WI38 (cell line): ENCODE results near the gene PHACTR1.

Experiments
- H3K4me3 ChIP-seq: 2 replicates; pipeline ENCODE4 v1.5.1; 2011; ENCODE audit warnings: low read depth, mild to moderate bottlenecking, control low read depth, low read length
- TF ChIP-seq, protein P1 (sequence below): IDR thresholded peaks from 2 replicates; pipeline ENCODE4 v1.5.1; 2012; ENCODE audit warnings: low read depth, mild to moderate bottlenecking, control low read depth, low read length

The PHACTR1 gene

GRCh38 chr6:12895721-12896120 lies 179.2 kb downstream of the PHACTR1 start:
- TF ChIP-seq, protein P1, sequence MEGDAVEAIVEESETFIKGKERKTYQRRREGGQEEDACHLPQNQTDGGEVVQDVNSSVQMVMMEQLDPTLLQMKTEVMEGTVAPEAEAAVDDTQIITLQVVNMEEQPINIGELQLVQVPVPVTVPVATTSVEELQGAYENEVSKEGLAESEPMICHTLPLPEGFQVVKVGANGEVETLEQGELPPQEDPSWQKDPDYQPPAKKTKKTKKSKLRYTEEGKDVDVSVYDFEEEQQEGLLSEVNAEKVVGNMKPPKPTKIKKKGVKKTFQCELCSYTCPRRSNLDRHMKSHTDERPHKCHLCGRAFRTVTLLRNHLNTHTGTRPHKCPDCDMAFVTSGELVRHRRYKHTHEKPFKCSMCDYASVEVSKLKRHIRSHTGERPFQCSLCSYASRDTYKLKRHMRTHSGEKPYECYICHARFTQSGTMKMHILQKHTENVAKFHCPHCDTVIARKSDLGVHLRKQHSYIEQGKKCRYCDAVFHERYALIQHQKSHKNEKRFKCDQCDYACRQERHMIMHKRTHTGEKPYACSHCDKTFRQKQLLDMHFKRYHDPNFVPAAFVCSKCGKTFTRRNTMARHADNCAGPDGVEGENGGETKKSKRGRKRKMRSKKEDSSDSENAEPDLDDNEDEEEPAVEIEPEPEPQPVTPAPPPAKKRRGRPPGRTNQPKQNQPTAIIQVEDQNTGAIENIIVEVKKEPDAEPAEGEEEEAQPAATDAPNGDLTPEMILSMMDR = no peak
- no peak overlapping the region for H3K4me3 ChIP-seq

GRCh38 chr6:12896208-12896733 lies 179.7 kb downstream of the PHACTR1 start:
- TF ChIP-seq, protein P1 = no peak
- no peak overlapping the region for H3K4me3 ChIP-seq

DNA sequence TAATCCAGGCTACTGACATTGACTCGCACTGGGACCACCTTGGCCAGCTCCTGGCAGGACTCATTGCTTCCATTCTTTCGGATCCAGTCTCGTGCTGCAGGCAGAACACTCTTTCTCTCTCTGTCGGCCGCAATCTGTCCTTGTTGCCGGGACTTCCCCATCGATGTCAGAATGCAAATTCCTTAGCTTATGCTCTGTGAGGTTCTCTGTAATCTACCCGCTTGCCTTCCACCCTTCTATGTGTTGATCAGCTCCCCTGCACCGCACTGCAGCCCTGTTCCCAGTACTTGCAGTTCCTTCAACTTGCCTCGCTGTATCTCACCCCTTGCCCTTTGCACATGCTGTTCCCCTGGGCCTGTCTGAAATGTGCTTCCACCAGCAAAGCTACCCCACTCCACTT lies 182.0 kb downstream of the PHACTR1 start:
- TF ChIP-seq, protein P1 = no peak

GRCh38 chr6:12899046-12899833 lies 182.7 kb downstream of the PHACTR1 start:
- H3K4me3 ChIP-seq = no peak overlapping the region
- TF ChIP-seq, protein P1 = no peak

More for the DNA sequence above, 182.0 kb downstream of the PHACTR1 start:
- H3K4me3 ChIP-seq = no peak overlapping the region

- TF ChIP-seq, protein P1 = no peak
- no peak overlapping the region for H3K4me3 ChIP-seq
Measured at GRCh38 chr6:12903246-12903645, 186.7 kb downstream of the PHACTR1 start.

GRCh38 chr6:12909833-12910232 lies 193.3 kb downstream of the PHACTR1 start:
- TF ChIP-seq, protein P1 = no peak
- H3K4me3 ChIP-seq = no peak overlapping the region

DNA sequence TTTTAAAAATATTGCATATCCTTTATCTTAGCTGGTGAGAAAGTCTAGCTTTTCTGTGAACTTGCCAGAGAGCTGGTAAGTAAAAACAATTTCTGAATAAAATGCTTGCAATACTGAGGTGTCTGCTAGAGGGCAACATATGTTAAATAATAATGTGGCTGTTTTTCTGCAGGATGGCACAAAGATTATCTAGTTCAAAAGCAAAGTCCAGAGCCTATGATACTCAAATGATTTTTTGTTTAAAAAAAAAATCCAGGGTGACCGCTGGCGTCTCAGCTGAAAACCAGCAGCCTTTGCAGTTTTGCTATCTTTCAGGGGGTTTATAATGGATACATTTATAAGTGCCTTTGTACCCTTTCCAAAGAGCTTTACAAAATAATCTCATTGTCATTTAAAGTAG lies 194.9 kb downstream of the PHACTR1 start:
- TF ChIP-seq, protein P1 = no peak
- H3K4me3 ChIP-seq = no peak overlapping the region
